A549 (cell line): ENCODE results near the gene EAF2.

Experiments used
- EP300 ChIP-seq, 2 experiments: fragments of >200 bp; sonication (Bioruptor Twin); formaldehyde crosslinking; IDR thresholded peaks; 2 replicates in 1 of 2; 3 replicates in 1 of 2; pipeline ENCODE4 v1.6.1; 2016 to 2017
- KDM1A ChIP-seq: fragments of 200-600 bp; sonication (generic); IDR thresholded peaks from 2 replicates; pipeline ENCODE4 v1.6.1; 2016; ENCODE audit warnings: low read depth, mild to moderate bottlenecking
- POLR2A ChIP-seq: IDR thresholded peaks from 2 replicates; pipeline ENCODE4 v1.6.1; 2012; ENCODE audit warnings: mild to moderate bottlenecking, low read length
- TP53 ChIP-seq: fragments of 250-450 bp; sonication (Bioruptor Pico); IDR thresholded peaks from 2 replicates; pipeline ENCODE4 v1.5.0; 2021; ENCODE audit warnings: mild to moderate bottlenecking, moderate library complexity
- TF ChIP-seq, protein P1 (sequence below): IDR thresholded peaks from 2 replicates; pipeline ENCODE4 v1.6.1; 2012
- TF ChIP-seq, protein P2 (sequence below): fragments of >200 bp; sonication (Bioruptor Twin); formaldehyde crosslinking; IDR thresholded peaks from 3 replicates; pipeline ENCODE4 v1.5.1; 2016

DNA sequence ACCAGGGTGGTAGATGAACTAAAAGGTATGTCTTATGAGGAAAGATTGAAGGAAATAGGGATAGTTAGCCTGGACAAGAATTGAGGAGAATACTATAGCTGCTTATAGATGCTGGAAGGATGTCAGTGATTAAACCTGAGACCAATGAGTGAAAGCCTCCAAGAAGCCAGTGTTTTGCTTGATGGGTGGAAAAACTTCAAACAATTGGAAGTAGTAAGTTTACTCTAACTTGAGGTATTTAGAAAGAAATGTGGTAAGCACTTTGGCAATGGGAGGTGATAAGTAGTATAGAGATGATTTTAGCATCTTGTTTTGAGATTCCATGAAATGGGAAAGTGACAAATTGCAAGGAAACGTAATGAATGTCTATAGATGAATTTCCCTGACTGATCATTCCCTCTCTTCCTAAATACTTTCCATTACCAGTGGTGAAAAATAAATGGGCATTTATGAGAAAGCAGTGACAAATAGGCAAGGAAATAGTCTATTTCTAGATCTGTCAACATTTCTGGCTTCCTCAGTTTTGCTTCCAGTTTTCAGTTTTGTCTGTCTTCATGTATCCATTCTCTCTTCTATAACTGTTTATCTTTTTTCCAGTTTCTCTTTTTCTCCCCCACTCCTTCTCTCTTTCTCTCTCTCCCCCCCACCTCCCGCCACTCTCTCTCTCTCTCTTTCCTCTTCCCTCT is 78.4 kb downstream of the EAF2 start:
- TF ChIP-seq, protein P1, sequence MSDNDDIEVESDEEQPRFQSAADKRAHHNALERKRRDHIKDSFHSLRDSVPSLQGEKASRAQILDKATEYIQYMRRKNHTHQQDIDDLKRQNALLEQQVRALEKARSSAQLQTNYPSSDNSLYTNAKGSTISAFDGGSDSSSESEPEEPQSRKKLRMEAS: no peak
- TF ChIP-seq, protein P2, sequence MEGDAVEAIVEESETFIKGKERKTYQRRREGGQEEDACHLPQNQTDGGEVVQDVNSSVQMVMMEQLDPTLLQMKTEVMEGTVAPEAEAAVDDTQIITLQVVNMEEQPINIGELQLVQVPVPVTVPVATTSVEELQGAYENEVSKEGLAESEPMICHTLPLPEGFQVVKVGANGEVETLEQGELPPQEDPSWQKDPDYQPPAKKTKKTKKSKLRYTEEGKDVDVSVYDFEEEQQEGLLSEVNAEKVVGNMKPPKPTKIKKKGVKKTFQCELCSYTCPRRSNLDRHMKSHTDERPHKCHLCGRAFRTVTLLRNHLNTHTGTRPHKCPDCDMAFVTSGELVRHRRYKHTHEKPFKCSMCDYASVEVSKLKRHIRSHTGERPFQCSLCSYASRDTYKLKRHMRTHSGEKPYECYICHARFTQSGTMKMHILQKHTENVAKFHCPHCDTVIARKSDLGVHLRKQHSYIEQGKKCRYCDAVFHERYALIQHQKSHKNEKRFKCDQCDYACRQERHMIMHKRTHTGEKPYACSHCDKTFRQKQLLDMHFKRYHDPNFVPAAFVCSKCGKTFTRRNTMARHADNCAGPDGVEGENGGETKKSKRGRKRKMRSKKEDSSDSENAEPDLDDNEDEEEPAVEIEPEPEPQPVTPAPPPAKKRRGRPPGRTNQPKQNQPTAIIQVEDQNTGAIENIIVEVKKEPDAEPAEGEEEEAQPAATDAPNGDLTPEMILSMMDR: no peak
- TF ChIP-seq POLR2A (no peak), TP53 (CRISPR knock-in tag) (no peak), EP300 (IDR thresholded peaks at IDR 0.05) (no peak), KDM1A (no peak)
